ENCODE measurements around the gene COMMD4. TPM values are rescaled to one million over a fixed set of nuclear protein-coding genes. Genes with fewer than 3 reads are reported as not detected.

COMMD4 gene
- total and polyA plus RNA-seq, 12 donors, result 29.0 to 74.3 (median 39.4) TPM

- WGBS, 2 donors, result 87 to 90% methylated on average over 28 of the region's 28 CpGs
- TF ChIP-seq, protein P1, sequence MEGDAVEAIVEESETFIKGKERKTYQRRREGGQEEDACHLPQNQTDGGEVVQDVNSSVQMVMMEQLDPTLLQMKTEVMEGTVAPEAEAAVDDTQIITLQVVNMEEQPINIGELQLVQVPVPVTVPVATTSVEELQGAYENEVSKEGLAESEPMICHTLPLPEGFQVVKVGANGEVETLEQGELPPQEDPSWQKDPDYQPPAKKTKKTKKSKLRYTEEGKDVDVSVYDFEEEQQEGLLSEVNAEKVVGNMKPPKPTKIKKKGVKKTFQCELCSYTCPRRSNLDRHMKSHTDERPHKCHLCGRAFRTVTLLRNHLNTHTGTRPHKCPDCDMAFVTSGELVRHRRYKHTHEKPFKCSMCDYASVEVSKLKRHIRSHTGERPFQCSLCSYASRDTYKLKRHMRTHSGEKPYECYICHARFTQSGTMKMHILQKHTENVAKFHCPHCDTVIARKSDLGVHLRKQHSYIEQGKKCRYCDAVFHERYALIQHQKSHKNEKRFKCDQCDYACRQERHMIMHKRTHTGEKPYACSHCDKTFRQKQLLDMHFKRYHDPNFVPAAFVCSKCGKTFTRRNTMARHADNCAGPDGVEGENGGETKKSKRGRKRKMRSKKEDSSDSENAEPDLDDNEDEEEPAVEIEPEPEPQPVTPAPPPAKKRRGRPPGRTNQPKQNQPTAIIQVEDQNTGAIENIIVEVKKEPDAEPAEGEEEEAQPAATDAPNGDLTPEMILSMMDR (IDR thresholded peaks at IDR 0.05), result no peak
- Histone ChIP-seq H3K27ac (no peak overlapping the region), H3K4me1 (no peaks in the 10 kb centered on the region), H3K9me3 (no peaks in the 10 kb centered on the region), H3K27me3 (no peaks in the 10 kb centered on the region), H3K36me3 (peaks cover 0 to 78% (median 33%) of the 10 kb centered on the region in 9 donors), H3K4me3 (no peak overlapping the region)
- no peak for ATAC-seq
- DNase-seq, result no peak
- intact Hi-C loops (cut with DNase I), result no loop called here
These were observed 20.1 kb downstream of the COMMD4 start for GRCh38 chr15:75356006-75356405.

DNA sequence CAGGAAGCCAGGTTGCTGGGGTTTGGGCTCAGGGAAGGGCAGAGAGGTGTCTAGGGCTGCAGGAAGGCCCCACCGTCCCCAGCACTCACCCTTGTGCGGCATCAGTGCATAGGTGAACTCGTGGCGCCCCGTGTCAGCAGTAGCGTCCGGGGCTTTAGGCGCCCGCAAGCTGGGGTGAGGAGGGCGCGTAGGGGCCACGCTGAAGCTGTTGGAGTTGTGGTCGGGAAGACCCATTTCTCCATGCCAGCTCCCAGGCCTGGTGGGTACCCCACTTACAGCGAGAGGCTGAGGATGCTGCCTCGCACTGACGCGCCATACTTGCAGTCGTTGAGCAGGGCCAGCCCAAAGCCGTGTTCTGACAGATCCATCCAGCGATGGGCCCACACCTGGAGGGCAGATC, 20.7 kb downstream of the COMMD4 start:
- H3K9me3 ChIP-seq, result no peaks in the 10 kb centered on the region
- ATAC-seq (peak in 1 of 8 donors; percentile 3), DNase-seq (no peak)
- H3K27me3 ChIP-seq, result no peaks in the 10 kb centered on the region
- WGBS, 2 donors, result 95 to 97% methylated on average over 20 of the region's 20 CpGs
- H3K27ac ChIP-seq, result no peak overlapping the region
- TF ChIP-seq, protein P1 (IDR thresholded peaks at IDR 0.05), result no peak
- no peaks in the 10 kb centered on the region for H3K4me1 ChIP-seq
- no peak overlapping the region for H3K4me3 ChIP-seq
- intact Hi-C loops (cut with DNase I), result no loop called here
- H3K36me3 ChIP-seq, result peaks cover 0 to 83% (median 38%) of the 10 kb centered on the region in 9 donors

DNA sequence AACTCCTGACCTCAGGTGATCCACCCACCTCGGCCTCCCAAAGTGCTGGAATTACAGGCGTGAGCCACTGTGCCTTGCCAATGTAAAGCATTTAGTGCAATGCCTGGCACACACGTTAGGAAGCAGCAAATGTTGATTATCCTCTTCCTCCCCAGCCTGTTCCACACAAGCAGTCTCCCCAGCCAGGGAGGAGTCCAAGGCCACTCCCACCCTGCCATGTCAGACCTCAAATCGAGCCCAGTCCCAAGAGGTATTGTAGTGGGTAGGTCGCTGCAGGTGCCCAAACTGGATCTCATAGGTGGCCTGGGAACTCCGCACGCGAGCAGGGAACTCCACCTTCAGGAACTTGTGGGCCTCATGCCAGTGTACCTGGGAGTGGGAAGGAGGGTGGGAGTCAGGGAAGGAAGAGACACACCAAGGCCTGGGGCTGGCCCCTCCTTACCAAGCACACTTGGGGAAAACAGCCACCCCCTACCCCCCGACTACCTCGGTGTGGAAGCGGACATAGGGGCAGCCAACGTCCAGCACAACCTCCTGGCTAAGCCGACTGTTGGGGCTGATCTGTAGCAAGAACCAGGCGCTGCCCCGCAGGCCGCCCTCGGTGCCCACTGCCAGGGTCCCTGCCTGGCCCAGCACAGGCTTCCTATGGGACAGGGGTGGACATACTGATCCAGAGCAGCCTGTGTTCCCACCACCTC, 22.3 kb downstream of the COMMD4 start:
- H3K4me1 ChIP-seq, result no peaks in the 10 kb centered on the region
- ATAC-seq, result no peak
- H3K27ac ChIP-seq, result no peak overlapping the region
- DNase-seq, result no peak
- H3K9me3 ChIP-seq, result no peaks in the 10 kb centered on the region
- TF ChIP-seq, protein P1 (IDR thresholded peaks at IDR 0.05), result no peak
- H3K4me3 ChIP-seq, result no peak overlapping the region
- intact Hi-C loops (cut with DNase I), result no loop called here
- peaks cover 0 to 99% (median 54%) of the 10 kb centered on the region in 9 donors for H3K36me3 ChIP-seq
- no peaks in the 10 kb centered on the region for H3K27me3 ChIP-seq
- WGBS, 2 donors, result 94 to 95% methylated on average over 17 of the region's 17 CpGs

- Histone ChIP-seq H3K27me3 (no peaks in the 10 kb centered on the region), H3K4me3 (no peak overlapping the region), H3K27ac (no peak overlapping the region), H3K4me1 (no peaks in the 10 kb centered on the region), H3K36me3 (peaks cover 0 to 100% (median 60%) of the 10 kb centered on the region in 9 donors), H3K9me3 (no peaks in the 10 kb centered on the region)
- DNase-seq, result no peak
- TF ChIP-seq, protein P1 (IDR thresholded peaks at IDR 0.05), result no peak
- 92 to 98% methylated on average over 10 of the region's 10 CpGs for WGBS, 2 donors
- no peak for ATAC-seq
- intact Hi-C loops (cut with DNase I), result no loop called here
These were observed 23.1 kb downstream of the COMMD4 start for GRCh38 chr15:75358771-75359536.

Data from heart right ventricle (tissue), 16 donors.